SIG-M5 (cell line): ENCODE results near the gene EHBP1L1.

Experiments
- DNase-seq: peaks from one replicate; lab custom pipeline; 2025; lab: John Stamatoyannopoulos, UW

Gene EHBP1L1

GRCh38 chr11:65595131-65595530 is 19.3 kb downstream of the EHBP1L1 start:
- DNase-seq, result no peak

DNA sequence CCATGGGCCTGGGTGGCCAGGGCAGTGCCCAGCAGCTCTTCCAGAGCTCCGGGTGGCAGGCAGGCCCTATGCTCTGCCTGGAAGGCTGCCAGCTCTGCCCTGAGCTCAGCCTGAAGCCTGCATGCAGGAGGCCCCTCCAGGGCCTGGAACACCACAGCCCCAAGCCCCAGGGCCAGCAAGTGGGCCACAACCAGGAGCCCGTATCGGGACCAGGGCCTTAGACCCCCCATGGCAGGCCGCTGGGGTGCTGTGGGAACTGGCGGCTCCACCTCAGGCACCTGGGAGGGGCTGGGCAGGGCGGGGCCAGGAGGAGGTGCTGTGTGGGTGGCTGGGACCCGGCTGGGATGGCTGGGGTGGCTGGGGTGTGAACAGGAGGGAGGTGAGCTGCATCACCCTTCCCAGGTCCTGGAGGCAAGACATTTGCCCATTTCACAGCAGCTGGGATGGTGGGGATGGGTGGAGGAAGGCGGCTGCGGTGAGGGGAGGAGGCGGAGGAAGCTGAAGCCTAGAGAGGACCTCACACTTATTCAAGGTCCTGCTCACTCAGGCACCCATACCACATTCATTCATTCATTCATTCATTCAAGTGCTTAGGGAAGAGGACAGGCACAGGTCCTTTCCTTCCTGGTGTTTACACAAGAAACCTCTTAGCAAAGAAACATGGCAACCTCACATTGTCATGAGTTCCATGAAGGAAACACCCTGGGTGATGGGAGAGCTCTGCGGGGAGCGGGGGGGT is 19.9 kb downstream of the EHBP1L1 start, which contains the start of gene KCNK7:
TSS of gene KCNK7 (minus strand) at position 258 of the 739 bp plus-strand sequence. CDS start at position 230, 28 bp downstream.
- DNase-seq, result no peak

GRCh38 chr11:65596520-65596919 is 20.7 kb downstream of the EHBP1L1 start:
- no peak for DNase-seq

GRCh38 chr11:65598258-65598699 is 22.4 kb downstream of the EHBP1L1 start:
- DNase-seq, result no peak

- DNase-seq, result no peak
Measured at GRCh38 chr11:65599216-65599954, 23.5 kb downstream of the EHBP1L1 start.

DNA sequence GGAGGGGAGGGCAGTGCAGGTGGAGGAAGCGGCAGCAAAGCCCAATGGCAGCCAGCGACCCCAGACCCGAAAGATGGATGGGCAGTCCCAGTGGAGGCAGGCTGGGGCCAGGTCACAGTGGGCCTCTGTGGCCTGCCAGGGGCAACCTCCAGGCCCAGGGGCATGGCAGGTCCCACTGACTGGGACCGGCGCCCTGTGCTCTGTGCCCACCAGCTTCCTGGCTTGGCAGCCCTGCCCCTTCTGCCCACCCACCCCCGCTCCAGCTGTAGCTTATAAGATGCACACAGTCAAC is 24.0 kb downstream of the EHBP1L1 start:
- DNase-seq, result no peak

DNA sequence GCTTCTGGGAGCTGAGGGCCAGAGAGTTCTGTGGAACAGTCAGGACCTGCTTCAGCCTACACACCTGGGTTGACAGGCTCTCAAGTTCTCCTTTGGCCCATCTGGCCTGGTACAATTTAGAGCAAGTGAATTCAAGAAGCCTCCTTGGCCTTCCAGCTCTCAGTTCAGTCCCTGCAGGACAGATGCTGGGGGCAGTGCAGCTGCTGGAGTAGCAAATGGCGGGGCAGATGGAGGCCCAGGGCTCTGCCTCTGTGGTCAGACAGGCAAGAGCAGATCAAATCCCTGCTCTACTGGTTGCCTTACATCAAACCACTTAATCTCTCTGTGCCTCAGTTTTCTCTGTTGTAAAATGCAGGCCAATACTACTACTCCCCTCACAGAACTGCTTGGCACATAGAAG is 28.4 kb downstream of the EHBP1L1 start:
- DNase-seq, result no peak

GRCh38 chr11:65606876-65607613 is 31.2 kb downstream of the EHBP1L1 start:
- DNase-seq, result no peak

DNA sequence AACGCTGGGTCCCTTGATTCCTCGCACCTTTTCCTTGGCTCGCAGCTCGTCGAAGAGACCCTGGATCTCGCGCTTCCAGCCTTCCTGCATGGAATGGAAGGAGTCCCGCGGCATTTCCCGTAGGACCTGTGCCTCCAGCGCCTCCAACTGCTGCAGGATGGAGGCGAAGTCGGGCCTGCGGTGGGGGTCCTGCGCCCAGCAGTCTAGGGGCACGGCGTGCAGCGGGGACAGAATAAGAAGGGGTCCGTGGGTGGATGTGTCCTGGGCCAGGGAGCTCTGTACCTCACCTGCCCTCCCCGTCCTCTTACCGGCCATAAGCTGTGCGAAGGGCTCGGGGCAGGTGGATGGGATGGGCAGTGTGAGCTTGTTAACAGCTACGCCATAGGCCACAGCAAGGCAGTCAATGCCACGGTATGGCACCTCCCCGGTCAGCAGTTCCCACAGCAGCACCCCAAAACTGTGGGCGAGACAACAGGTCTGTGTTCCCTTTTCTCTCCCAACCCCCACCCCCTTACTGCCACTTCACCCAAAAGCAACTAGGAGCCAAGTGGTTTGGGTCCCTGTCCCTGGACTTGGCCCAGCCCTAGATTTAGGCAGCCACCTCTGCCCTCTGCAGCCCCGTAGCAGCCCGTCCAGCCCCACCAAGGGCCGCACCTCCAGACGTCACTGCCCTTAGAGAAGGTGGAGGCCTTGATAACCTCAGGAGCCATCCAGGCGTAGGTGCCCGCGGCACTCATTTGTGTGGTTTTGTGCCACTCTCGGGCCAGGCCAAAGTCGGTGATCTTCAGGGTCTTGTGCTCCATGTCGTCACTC is 32.0 kb downstream of the EHBP1L1 start:
- DNase-seq, result no peak

- no peak for DNase-seq
Measured at GRCh38 chr11:65609229-65609628, 33.4 kb downstream of the EHBP1L1 start.

DNA sequence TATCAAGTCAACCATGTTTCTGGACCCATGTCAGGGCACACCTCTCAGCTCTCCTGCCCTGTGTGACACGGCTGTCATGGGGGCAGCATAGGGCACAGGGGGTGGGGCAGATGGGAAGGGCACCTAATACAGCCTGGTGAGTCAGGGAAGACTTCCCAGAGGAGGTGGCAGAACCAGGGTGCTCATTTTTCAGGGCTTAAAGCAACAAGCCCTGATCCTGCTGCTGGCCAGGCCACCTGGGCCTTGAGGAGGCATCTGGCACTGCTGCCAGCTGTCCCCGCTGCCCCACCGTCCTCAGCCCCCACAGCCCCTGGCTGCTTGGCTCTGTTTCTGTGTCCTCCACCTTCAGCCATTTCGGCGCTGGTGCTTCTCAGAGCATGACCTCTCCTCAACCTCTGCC is 33.8 kb downstream of the EHBP1L1 start:
- DNase-seq, result no peak

DNA sequence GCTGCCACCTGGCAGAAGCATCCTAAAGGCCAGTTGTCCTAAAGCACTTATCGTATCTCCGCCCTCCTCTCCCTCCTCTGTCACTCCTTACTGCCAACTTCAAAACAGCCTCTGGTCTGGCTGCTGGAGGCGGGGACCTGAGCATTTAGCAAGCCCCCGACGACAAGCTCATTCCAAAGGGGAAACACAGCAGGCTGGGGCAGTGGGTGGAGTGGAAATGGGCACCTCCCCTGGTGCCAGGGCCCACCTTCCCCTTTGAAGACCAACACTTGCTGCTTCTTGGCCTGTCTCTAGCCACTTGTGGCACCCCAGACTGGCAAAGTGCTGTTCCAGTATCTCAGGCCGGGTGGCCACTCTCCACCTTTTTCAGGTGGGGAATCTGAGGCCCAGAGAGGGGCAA is 34.6 kb downstream of the EHBP1L1 start:
- DNase-seq, result no peak

DNA sequence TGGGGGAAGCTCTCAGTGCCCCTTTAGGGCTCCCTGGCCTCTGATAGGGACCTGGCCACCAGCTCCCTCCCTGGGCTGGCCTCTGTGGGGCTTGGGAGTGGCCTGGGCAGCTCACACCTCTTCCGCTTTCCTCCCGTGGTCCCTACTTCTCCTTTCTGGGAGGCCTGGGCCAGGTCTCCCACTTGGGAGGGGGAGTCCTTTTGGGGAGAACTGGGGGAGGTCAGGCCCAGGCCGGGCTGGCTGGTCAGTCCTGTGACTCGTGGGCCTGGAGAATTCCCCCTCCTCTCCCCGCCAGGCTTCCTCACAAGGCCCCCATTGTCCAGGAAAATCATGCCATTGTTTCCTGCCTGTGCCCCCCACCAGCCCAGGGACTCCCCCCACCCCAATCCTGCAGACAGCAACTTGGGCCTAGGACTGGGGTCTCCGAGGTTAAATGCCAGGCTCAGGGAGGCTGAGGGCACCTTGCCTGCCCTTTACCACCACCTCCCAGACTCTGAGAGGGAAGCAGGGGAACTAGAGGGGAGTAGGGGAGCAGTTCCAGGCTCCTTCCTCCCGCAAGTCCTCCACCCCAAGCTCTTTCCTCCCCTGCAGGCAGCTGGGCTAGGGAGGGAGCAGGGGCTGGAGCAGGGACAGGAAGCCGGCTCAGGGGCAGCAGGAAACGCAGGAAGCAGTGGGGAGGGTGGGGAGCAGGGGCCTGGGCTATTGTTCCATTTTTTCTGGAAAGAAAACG is 35.3 kb downstream of the EHBP1L1 start:
- DNase-seq, result no peak

DNA sequence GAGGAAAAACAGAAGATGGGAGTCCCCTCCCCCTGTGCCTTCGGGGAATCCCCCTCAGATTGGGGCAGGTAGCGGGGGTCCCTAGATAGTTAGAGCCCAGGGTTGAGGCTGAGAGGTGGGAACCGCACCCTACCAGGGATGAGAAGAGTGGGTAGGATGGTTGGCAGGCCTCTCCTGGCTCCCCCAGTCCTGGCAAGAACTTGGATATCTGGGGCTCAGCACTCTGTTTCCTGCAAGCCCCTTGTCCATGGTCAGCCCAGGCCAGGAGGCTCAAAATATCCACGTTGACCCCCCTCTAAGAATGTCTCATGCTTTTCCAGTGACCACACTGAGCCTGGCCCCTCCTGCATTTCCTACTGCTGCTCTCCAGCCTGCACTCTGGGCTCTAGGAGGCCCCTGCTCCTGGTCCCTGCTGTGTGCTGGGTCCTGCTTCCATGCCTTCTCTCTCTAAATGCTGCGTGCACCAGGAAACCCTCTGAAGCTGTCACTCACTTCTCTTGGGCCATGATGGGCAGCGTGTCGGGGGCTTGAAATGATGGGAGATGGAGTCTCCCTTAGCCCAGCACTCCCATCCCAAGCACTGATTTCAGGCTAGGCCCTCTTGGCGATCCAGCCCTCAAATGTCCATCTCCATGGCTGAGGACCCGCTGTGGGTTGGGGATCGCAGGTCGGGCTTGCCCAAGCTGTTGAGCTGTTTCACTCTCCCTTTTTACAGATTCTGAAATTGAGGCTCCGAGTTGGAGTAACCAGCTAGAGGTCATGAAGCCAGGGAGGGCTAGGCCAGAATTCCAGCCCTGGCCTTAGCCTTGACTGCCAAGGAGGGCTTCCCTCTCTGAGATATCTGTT is 36.1 kb downstream of the EHBP1L1 start:
- no peak for DNase-seq

GRCh38 chr11:65612691-65613090 is 36.8 kb downstream of the EHBP1L1 start:
- no peak for DNase-seq

DNA sequence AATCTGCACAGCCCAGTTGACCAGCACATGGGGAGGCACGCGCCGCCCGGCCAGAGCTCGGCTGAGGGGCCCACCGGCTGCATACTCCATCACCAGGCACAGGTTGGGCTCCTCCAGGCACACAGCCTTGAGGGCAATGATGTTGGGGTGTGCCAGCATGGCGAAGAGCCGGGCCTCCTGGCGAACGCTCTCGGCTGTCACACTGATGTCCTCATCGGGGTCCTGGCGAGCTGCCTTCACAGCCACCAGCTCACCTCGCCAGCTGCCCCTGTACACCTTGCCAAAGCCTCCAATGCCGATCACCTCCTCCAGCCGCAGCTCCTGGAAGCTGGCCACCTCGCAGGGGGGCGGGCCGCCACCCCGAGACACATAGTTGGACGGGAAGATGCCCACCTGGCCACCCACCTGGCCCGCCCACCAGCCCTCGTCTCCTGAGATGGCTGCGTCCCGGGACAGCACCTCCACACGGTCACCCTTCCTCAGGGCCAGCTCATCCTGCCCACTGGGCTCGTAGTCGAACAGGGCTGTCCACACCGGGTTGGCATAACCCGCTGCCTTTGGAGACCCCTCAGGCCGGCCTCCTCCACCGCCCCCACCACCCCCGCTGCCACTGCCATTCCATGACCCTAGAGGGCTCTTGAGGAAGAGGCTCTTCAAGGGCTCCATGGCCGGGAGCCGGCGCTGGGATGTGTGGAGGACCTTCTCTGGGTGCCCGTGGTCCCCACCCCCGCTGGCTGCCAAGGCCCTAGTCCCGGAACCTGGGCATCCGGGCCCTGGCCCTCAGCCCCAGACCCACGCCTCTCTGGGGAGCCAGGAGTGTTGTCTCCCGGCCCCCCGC is 37.5 kb downstream of the EHBP1L1 start:
- no peak for DNase-seq

GRCh38 chr11:65615229-65615949 is 39.5 kb downstream of the EHBP1L1 start, which contains the start of gene PCNX3:
Gene PCNX3 (plus strand): TSS chr11:65615776. CDS start chr11:65616312, 536 bp downstream.
- DNase-seq, result peak; percentile 99

DNA sequence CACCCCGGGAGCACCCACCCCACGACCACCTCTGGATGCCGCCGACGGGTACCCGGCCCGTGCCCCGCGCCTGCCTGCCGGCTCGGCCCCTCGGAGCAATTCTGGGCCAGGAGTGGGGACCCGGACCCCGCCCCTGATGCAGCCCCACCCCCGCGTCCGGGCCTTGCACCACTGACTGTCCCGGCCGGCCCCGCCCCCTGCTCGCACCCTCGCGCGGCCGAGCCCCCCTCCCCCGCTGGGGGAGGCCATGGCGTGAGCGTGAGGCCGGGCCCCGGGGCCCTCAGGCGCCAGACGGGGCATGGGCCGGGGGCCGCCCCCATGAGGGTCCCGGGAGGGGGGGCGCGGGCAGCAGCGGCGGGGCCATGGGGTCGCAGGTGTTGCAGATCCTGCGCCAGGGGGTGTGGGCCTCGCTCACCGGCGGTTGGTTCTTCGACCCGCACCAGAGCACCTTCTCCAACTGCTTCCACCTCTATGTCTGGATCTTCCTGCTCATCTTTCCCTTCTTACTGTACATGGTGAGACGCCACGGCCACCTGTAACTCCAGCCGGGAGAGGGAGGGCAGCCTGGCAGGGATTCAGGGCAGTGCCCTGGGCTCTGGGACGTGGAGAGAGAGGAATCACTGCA is 40.2 kb downstream of the EHBP1L1 start:
- DNase-seq, result no peak
